Glutamatergic neuron (in vitro differentiated cells): ENCODE data around the gene HSPA12A. TPM values are rescaled to one million over a fixed set of nuclear protein-coding genes. Genes with fewer than 3 reads are reported as not detected.

Source experiments
- DNase-seq: peaks from one replicate; pipeline ENCODE4 v3.0.0; 2022
- H3K27ac Mint-ChIP-seq: one replicate; pipeline ENCODE4 v1.8.0; 2020; ENCODE audit warnings: mild to moderate bottlenecking, mixed read lengths, inconsistent platforms; ENCODE audit not compliant: unreplicated experiment
- H3K27me3 Mint-ChIP-seq: one replicate; pipeline ENCODE4 v1.8.0; 2020; ENCODE audit warnings: mild to moderate bottlenecking, moderate library complexity, mixed read lengths, inconsistent platforms; ENCODE audit not compliant: unreplicated experiment
- H3K36me3 Mint-ChIP-seq: one replicate; pipeline ENCODE4 v1.8.0; 2020; ENCODE audit warnings: mild to moderate bottlenecking, mixed read lengths, inconsistent platforms; ENCODE audit not compliant: unreplicated experiment
- H3K4me1 Mint-ChIP-seq: one replicate; pipeline ENCODE4 v1.8.0; 2020; ENCODE audit warnings: mild to moderate bottlenecking, low read depth, mixed read lengths, inconsistent platforms; ENCODE audit not compliant: unreplicated experiment
- H3K4me3 Mint-ChIP-seq: one replicate; pipeline ENCODE4 v1.8.0; 2020; ENCODE audit warnings: mild to moderate bottlenecking, mixed read lengths, inconsistent platforms; ENCODE audit not compliant: unreplicated experiment
- H3K9me3 Mint-ChIP-seq: one replicate; pipeline ENCODE4 v1.8.0; 2020; ENCODE audit warnings: mild to moderate bottlenecking, moderate library complexity, mixed read lengths, inconsistent platforms; ENCODE audit not compliant: unreplicated experiment
- total RNA-seq: library from RNA; stranded (reverse); fragmentation: NEBNext Ultra II Directional; extraction: Animal tissue kit (Norgen Biotek cat#: 25700); gene quantifications from one replicate; pipeline ENCODE4 v1.2.1, GENCODE V29; 2021; ENCODE audit not compliant: unreplicated experiment
- TF ChIP-seq, protein P1 (sequence below): fragments of 200-600 bp; sonication (generic); IDR thresholded peaks from one replicate; pipeline ENCODE4 v1.5.0; 2021; ENCODE audit not compliant: partially characterized antibody, unreplicated experiment

The HSPA12A gene
- total RNA-seq, 1 donor from 2014 or later, result 75.0 TPM

GRCh38 chr10:116667484-116667883 is 74.9 kb downstream of the HSPA12A start:
- Mint-ChIP-seq H3K4me3 (no peak overlapping the region), H3K36me3 (peaks cover 4% of the 10 kb centered on the region), H3K4me1 (no peaks in the 10 kb centered on the region), H3K27me3 (peaks cover 4% of the 10 kb centered on the region), H3K27ac (no peak overlapping the region), H3K9me3 (peaks cover 5% of the 10 kb centered on the region)
- TF ChIP-seq, protein P1, sequence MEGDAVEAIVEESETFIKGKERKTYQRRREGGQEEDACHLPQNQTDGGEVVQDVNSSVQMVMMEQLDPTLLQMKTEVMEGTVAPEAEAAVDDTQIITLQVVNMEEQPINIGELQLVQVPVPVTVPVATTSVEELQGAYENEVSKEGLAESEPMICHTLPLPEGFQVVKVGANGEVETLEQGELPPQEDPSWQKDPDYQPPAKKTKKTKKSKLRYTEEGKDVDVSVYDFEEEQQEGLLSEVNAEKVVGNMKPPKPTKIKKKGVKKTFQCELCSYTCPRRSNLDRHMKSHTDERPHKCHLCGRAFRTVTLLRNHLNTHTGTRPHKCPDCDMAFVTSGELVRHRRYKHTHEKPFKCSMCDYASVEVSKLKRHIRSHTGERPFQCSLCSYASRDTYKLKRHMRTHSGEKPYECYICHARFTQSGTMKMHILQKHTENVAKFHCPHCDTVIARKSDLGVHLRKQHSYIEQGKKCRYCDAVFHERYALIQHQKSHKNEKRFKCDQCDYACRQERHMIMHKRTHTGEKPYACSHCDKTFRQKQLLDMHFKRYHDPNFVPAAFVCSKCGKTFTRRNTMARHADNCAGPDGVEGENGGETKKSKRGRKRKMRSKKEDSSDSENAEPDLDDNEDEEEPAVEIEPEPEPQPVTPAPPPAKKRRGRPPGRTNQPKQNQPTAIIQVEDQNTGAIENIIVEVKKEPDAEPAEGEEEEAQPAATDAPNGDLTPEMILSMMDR, result no peak
- no peak for DNase-seq

DNA sequence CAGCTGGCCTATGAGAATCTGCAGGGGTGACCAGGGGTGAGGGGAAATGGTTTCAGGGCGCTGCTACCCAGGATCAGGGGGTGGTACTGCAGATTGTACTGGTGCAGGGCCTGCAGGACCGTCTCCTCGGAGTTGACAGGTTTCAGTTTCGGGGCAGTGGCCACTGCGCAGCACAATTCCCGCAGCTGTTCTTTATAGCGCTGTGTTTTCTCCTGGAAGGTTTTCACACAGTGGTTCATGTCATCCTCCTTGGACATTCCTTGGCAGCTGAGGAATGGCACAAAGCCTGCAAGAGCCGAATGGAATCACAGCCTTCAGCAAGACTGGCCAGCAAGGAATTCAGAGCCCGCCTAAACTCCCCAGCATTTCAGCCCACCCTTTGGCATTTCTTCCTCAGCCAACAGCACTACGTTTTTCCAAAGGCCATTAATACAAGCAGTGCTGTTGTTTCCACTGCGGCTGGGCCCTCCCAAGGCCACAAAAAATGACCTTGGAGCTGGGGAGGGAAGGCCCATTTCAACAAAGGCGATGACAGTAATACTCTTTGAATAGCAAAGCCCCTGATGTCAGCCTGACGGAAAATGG is 76.7 kb downstream of the HSPA12A start:
- no peak overlapping the region for H3K4me3 Mint-ChIP-seq
- H3K36me3 Mint-ChIP-seq, result no peaks in the 10 kb centered on the region
- H3K27me3 Mint-ChIP-seq, result peaks cover 4% of the 10 kb centered on the region
- no peaks in the 10 kb centered on the region for H3K4me1 Mint-ChIP-seq
- TF ChIP-seq, protein P1, result no peak
- DNase-seq, result no peak
- peaks cover 5% of the 10 kb centered on the region for H3K9me3 Mint-ChIP-seq
- no peak overlapping the region for H3K27ac Mint-ChIP-seq

DNA sequence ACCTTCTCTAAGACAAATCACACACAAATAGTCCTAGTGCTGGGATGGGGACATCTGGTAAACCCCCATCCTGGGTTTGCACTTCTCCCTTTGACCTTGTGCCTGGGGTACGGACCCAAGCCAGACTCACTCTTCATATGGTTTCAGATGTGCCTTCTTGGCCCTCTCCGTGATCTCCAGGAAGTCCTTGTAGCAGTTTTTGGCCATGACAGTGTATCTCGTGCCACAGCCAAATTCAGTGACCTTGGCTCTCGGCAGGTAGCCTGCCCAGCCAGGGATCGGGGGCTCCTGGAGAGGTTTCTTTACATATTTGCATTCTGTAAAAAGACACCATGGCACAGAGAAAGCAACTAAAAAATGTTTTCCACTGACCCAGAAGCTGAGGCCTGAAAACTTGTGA is 77.7 kb downstream of the HSPA12A start:
- no peak for DNase-seq
- H3K36me3 Mint-ChIP-seq, result no peaks in the 10 kb centered on the region
- peaks cover 1% of the 10 kb centered on the region for H3K27me3 Mint-ChIP-seq
- H3K27ac Mint-ChIP-seq, result no peak overlapping the region
- H3K4me1 Mint-ChIP-seq, result no peaks in the 10 kb centered on the region
- TF ChIP-seq, protein P1, result no peak
- H3K4me3 Mint-ChIP-seq, result no peak overlapping the region
- H3K9me3 Mint-ChIP-seq, result peaks cover 3% of the 10 kb centered on the region

GRCh38 chr10:116663342-116663741 is 79.0 kb downstream of the HSPA12A start:
- Mint-ChIP-seq H3K9me3 (peaks cover 3% of the 10 kb centered on the region), H3K4me1 (no peaks in the 10 kb centered on the region), H3K27ac (no peak overlapping the region), H3K4me3 (no peak overlapping the region), H3K27me3 (peaks cover 2% of the 10 kb centered on the region), H3K36me3 (no peaks in the 10 kb centered on the region)
- TF ChIP-seq, protein P1, result no peak
- DNase-seq, result no peak

- Mint-ChIP-seq H3K27ac (no peak overlapping the region), H3K27me3 (peaks cover 4% of the 10 kb centered on the region), H3K4me3 (no peak overlapping the region), H3K9me3 (no peaks in the 10 kb centered on the region), H3K36me3 (no peaks in the 10 kb centered on the region), H3K4me1 (no peaks in the 10 kb centered on the region)
- no peak for DNase-seq
- TF ChIP-seq, protein P1, result no peak
These were observed 81.5 kb downstream of the HSPA12A start for GRCh38 chr10:116660860-116661259.
